K562 (cell line): ENCODE data around the gene C4orf50. TPM values are rescaled to one million over a fixed set of nuclear protein-coding genes. Genes with fewer than 3 reads are reported as not detected.

Experiments used
- ATAC-seq: fragments of 200-7000 bp; cut with Tn5 transposase; 3 replicates; pipeline ENCODE4 v1.9.1; 2020; ENCODE audit warnings: moderate library complexity
- BruUV-seq: library from RNA; stranded (reverse); fragments of 400-500 nt; replicated peaks from 2 replicates; lab custom pipeline; 2021; lab: Mats Ljungman, UMichigan
- CTCF ChIA-PET: fragments of 300-600 bp; formaldehyde crosslinking; extraction: SDS; loops from one replicate; lab custom pipeline; 2021; ENCODE audit warnings: low intra/inter-chr PET ratio; lab: Yijun Ruan, JAX
- POLR2A ChIA-PET: fragments of 300-600, 350-650 bp; sonication (Branson Sonifier 250); formaldehyde crosslinking; extraction: SDS; loops from one replicate; lab custom pipeline; 2021; ENCODE audit warnings: antibody characterized with exemption, inconsistent platforms; lab: Yijun Ruan, JAX
- DNase-seq, 4 experiments: peaks; one replicate each; pipeline versions ENCODE4 v3.0.0 to v3.0.0-alpha.2; 2011 to 2018; ENCODE audit warnings: low spot score in 3 of 4, mixed read lengths in 3 of 4; ENCODE audit errors: extremely low read depth in 1 of 4
- FAIRE-seq: peaks from 2 replicates; lab custom pipeline; 2011; peaks lifted over from hg19 to GRCh38; lab: Jason Lieb, UNC
- H2AFZ ChIP-seq: 2 replicates; pipeline ENCODE4 v1.6.0; 2011; ENCODE audit warnings: low read depth, low read length, control low read depth, inconsistent platforms
- H3K27ac ChIP-seq: fragments of 200-600 bp; 3 replicates; pipeline ENCODE4 v1.8.0; 2011; ENCODE audit warnings: low read depth, mild to moderate bottlenecking, control low read depth, inconsistent platforms, low read length, moderate library complexity, mixed read lengths; ENCODE audit errors: extremely low read depth
- H3K27me3 ChIP-seq, 2 experiments: fragments of 300-600 bp in 1 of 2; 2 replicates in 1 of 2; 3 replicates in 1 of 2; pipeline versions ENCODE4 v1.6.0 to v1.8.0; 2011; ENCODE audit warnings: inconsistent platforms in 2 of 2, low read length in 2 of 2, mild to moderate bottlenecking in 1 of 2, mixed read lengths in 1 of 2, moderate library complexity in 1 of 2; ENCODE audit not compliant: control insufficient read depth in 2 of 2, insufficient read depth in 2 of 2
- H3K36me3 ChIP-seq: fragments of 300-600 bp; 3 replicates; pipeline ENCODE4 v1.8.0; 2011; ENCODE audit warnings: mild to moderate bottlenecking, low read length, inconsistent platforms; ENCODE audit not compliant: control insufficient read depth, insufficient read depth
- H3K4me1 ChIP-seq, 2 experiments: fragments of 200-600 bp in 1 of 2; replicated peaks in 1 of 2; 2 replicates in 1 of 2; 3 replicates in 1 of 2; pipeline versions ENCODE4 v1.5.1 to v1.8.0; 2011; ENCODE audit warnings: inconsistent platforms in 2 of 2, low read length in 2 of 2, mild to moderate bottlenecking in 1 of 2, mixed read lengths in 1 of 2, moderate library complexity in 1 of 2; ENCODE audit not compliant: control insufficient read depth in 2 of 2, insufficient read depth in 2 of 2
- H3K4me2 ChIP-seq: 2 replicates; pipeline ENCODE4 v1.6.1; 2011; ENCODE audit warnings: low read length, control low read depth, inconsistent platforms, mixed read lengths; ENCODE audit not compliant: insufficient read depth
- H3K4me3 ChIP-seq: fragments of 200-600 bp; sonication (generic), shearing (Covaris generic); 2 replicates; pipeline ENCODE4 v1.5.1; 2016; ENCODE audit warnings: control low read depth, inconsistent platforms
- H3K79me2 ChIP-seq: fragments of 200-600 bp; 3 replicates; pipeline ENCODE4 v1.8.0; 2011; ENCODE audit warnings: low read length, inconsistent platforms; ENCODE audit not compliant: control insufficient read depth, insufficient read depth
- H3K9ac ChIP-seq, 2 experiments: 2 replicates each; pipeline versions ENCODE4 v1.6.0 to v1.6.1; 2011; ENCODE audit warnings: low read depth in 2 of 2, low read length in 2 of 2, control low read depth in 1 of 2, inconsistent platforms in 1 of 2, mild to moderate bottlenecking in 1 of 2, mixed read lengths in 1 of 2; ENCODE audit not compliant: insufficient read depth in 1 of 2
- H3K9me1 ChIP-seq: one replicate; pipeline ENCODE4 v1.6.0; 2011; ENCODE audit warnings: inconsistent platforms, mild to moderate bottlenecking, low read length, moderate library complexity; ENCODE audit not compliant: control insufficient read depth, insufficient read depth
- H3K9me3 ChIP-seq: replicated peaks from 2 replicates; pipeline ENCODE4 v1.5.1; 2011; ENCODE audit warnings: low read depth, low read length, inconsistent platforms; ENCODE audit not compliant: control insufficient read depth, insufficient read depth
- H4K20me1 ChIP-seq: replicated peaks from 2 replicates; pipeline ENCODE4 v1.6.1; 2011; ENCODE audit warnings: low read length, inconsistent platforms, mixed read lengths; ENCODE audit not compliant: control insufficient read depth, insufficient read depth
- ATF6 ChIP-seq: sonication (generic); formaldehyde crosslinking; IDR thresholded peaks from 2 replicates; pipeline ENCODE4 v1.4.0; 2020; ENCODE audit warnings: mild to moderate bottlenecking, missing genetic modification reagents
- BRCA1 ChIP-seq, 2 experiments: fragments of 450-650 bp in 1 of 2; sonication (generic) in 1 of 2; formaldehyde crosslinking in 1 of 2; IDR thresholded peaks; 2 replicates each; pipeline versions ENCODE4 v1.5.0 to v1.6.1; 2017 to 2020; ENCODE audit warnings: mild to moderate bottlenecking in 1 of 2, missing genetic modification reagents in 1 of 2
- CBX3 ChIP-seq, 2 experiments: IDR thresholded peaks; 1 replicate in 1 of 2; 2 replicates in 1 of 2; pipeline ENCODE4 v1.6.1; 2012; ENCODE audit warnings: inconsistent platforms in 2 of 2, low read length in 2 of 2, borderline replicate concordance in 1 of 2, control low read depth in 1 of 2
- KAT8 ChIP-seq: fragments of 450-650 bp; IDR thresholded peaks from 2 replicates; pipeline ENCODE4 v1.6.1; 2016; ENCODE audit warnings: low read depth, mild to moderate bottlenecking
- MCM2 ChIP-seq: fragments of 450-650 bp; IDR thresholded peaks from 2 replicates; pipeline ENCODE4 v1.6.1; 2017; ENCODE audit warnings: low read depth, mild to moderate bottlenecking
- POLR2AphosphoS5 ChIP-seq: IDR thresholded peaks from 2 replicates; pipeline ENCODE4 v1.6.1; 2011; ENCODE audit warnings: mild to moderate bottlenecking, low read depth, low read length, moderate library complexity; ENCODE audit not compliant: control insufficient read depth, insufficient read depth
- PTRF ChIP-seq: fragments of 450-650 bp; IDR thresholded peaks from 2 replicates; pipeline ENCODE4 v1.6.1; 2016; ENCODE audit warnings: mild to moderate bottlenecking, missing genetic modification characterization, missing compliant biosample characterization
- SNIP1 ChIP-seq: fragments of 450-650 bp; IDR thresholded peaks from 2 replicates; pipeline ENCODE4 v1.7.1; 2017; ENCODE audit warnings: low read depth, mild to moderate bottlenecking
- STAT6 ChIP-seq: sonication (generic); formaldehyde crosslinking; IDR thresholded peaks from 2 replicates; pipeline ENCODE4 v1.8.1; 2023; ENCODE audit warnings: mild to moderate bottlenecking, missing genetic modification reagents
- TARDBP ChIP-seq: fragments of 450-650 bp; IDR thresholded peaks from 2 replicates; pipeline ENCODE4 v1.6.1; 2016
- THAP7 ChIP-seq: fragments of 250-450 bp; sonication (Bioruptor Pico); IDR thresholded peaks from 2 replicates; pipeline ENCODE4 v1.5.0; 2021
- ZFX ChIP-seq: sonication (generic); formaldehyde crosslinking; IDR thresholded peaks from 2 replicates; pipeline ENCODE4 v1.8.0; 2022; ENCODE audit warnings: mild to moderate bottlenecking, missing genetic modification reagents, moderate library complexity
- ZNF408 ChIP-seq: fragments of 250-450 bp; sonication (Bioruptor Pico); IDR thresholded peaks from 2 replicates; pipeline ENCODE4 v1.4.0; 2020; ENCODE audit warnings: low read depth, mild to moderate bottlenecking, moderate library complexity
- WGBS: fragments of 100-300 bp; shearing (Covaris generic); methylation state at CpG from one replicate; pipeline ENCODE4 v1.1.6; 2016; ENCODE audit warnings: low coverage, mixed read lengths; ENCODE audit not compliant: insufficient coverage; ENCODE audit errors: missing lambda C conversion rate; 5-methylcytosine and 5-hydroxymethylcytosine counted together
- in situ Hi-C: fragments of 300-500 bp; cut with MboI; formaldehyde crosslinking; loops from 4 replicates; pipeline ENCODE4 v1.15.0; 2018; ENCODE audit warnings: inconsistent platforms, mixed read lengths
- intact Hi-C: fragments of 100-400 bp; cut with micrococcal nuclease; formaldehyde crosslinking; loops from 2 replicates; pipeline ENCODE4 v1.14.2; 2022
- polyA plus RNA-seq, 8 experiments: library from polyadenylated mRNA; depleted of rRNA in 4 of 8; stranded (reverse) in 5 of 8; unstranded in 3 of 8; fragments of >200 nt; fragmentation: Nextera tagmentation in 2 of 8; fragmentation: Illumina TruSeq in 1 of 8; extraction: Ambion mirVana in 2 of 8; extraction: Trizol in 1 of 8; gene quantifications; 2 replicates each; pipeline versions ENCODE4 v1.2.1 to v1.2.3, GENCODE V29; 2011 to 2014; ENCODE audit warnings: inconsistent platforms in 1 of 8, missing spikeins in 1 of 8
- total RNA-seq, 7 experiments: library from RNA; depleted of rRNA in 6 of 7; stranded (reverse); fragments of >200 nt in 6 of 7; fragmentation: Illumina TruSeq in 2 of 7; extraction: Trizol in 2 of 7; gene quantifications; 2 replicates each; pipeline versions ENCODE4 v1.2.1 to v1.2.3, GENCODE V29; 2011 to 2021; ENCODE audit warnings: low replicate concordance in 1 of 7

Gene C4orf50
- total and polyA plus RNA-seq, 9 of the 15 experiments (the other 6 are each of a cell fraction or from before 2014, with no cell fraction given) = not detected

GRCh38 chr4:6017800-6018199, 431 bp downstream of the C4orf50 start:
- FAIRE-seq (no peak), ATAC-seq (no peak), DNase-seq (no peak)
- intact Hi-C loops = no loop called here
- TF ChIP-seq THAP7 (CRISPR knock-in tag) = no peak
- TF ChIP-seq STAT6 = no peak
- no peak for TF ChIP-seq TARDBP
- TF ChIP-seq BRCA1 (IDR thresholded peaks at IDR 0.05) = no peak
- no peak for TF ChIP-seq BRCA1 (CRISPR knock-in tag; IDR thresholded peaks at IDR 0.05)
- TF ChIP-seq SNIP1 = no peak
- no peak for TF ChIP-seq CBX3 (IDR thresholded peaks at IDR 0.05; ENCODE audit: borderline replicate concordance in 1 of 2, low read length in 2 of 2)
- TF ChIP-seq PTRF (tag) = no peak
- TF ChIP-seq ZNF408 (CRISPR knock-in tag) = no peak
- no peak for TF ChIP-seq POLR2AphosphoS5
- no peak for TF ChIP-seq MCM2
- TF ChIP-seq KAT8 = no peak
- TF ChIP-seq ATF6 (CRISPR knock-in tag) = no peak
- TF ChIP-seq ZFX (CRISPR knock-in tag) = no peak
- WGBS = 0% methylated on average over 10 of the region's 11 CpGs
- no peak overlapping the region for H3K4me2 ChIP-seq
- H3K9ac ChIP-seq = no peak overlapping the region; a peak in 1 of 4 replicates
- peaks cover 4 to 50% of the 10 kb centered on the region in 2 experiments; a peak in 3 of 5 replicates for H3K27me3 ChIP-seq
- H3K9me3 ChIP-seq = no peaks in the 10 kb centered on the region
- no peak overlapping the region for H3K4me3 ChIP-seq
- no peaks in the 10 kb centered on the region for H3K9me1 ChIP-seq
- POLR2A ChIA-PET = no interaction called here
- in situ Hi-C loops = no loop called here
- CTCF ChIA-PET = no interaction called here
- BruUV-seq = no TSS peak
- no peak overlapping the region for H2AFZ ChIP-seq
- H3K79me2 ChIP-seq = no peaks in the 10 kb centered on the region
- no peaks in the 10 kb centered on the region for H3K4me1 ChIP-seq
- no peak overlapping the region for H3K27ac ChIP-seq
- H4K20me1 ChIP-seq = no peaks in the 10 kb centered on the region; the same call in none of the 2 replicates
- H3K36me3 ChIP-seq = no peaks in the 10 kb centered on the region
